AG04450 (cell line): ENCODE results near the gene CD99L2. TPM values are rescaled to one million over a fixed set of nuclear protein-coding genes. Genes with fewer than 3 reads are reported as not detected.

ENCODE experiments used
- CTCF ChIA-PET: fragments of 300-600, 350-600 bp; formaldehyde crosslinking; extraction: SDS; loops from one replicate; lab custom pipeline; 2022; ENCODE audit warnings: antibody characterized with exemption, inconsistent platforms; lab: Charles Lee
- POLR2A ChIA-PET: fragments of 350-600 bp; formaldehyde crosslinking; extraction: SDS; loops from one replicate; lab custom pipeline; 2021; ENCODE audit warnings: antibody characterized with exemption, inconsistent platforms; lab: Yijun Ruan, JAX
- DNase-seq: peaks from one replicate; pipeline ENCODE4 v3.0.0-alpha.2; 2011; ENCODE audit warnings: low read depth, low spot score
- H3K27ac ChIP-seq: one replicate; pipeline ENCODE4 v1.5.1; 2012; ENCODE audit warnings: low read depth, low read length, control low read depth
- H3K27me3 ChIP-seq: one replicate; pipeline ENCODE4 v1.6.0; 2012; ENCODE audit warnings: low read length; ENCODE audit not compliant: control insufficient read depth, insufficient read depth
- H3K4me3 ChIP-seq: 2 replicates; pipeline ENCODE4 v1.5.1; 2011; ENCODE audit warnings: mild to moderate bottlenecking, low read depth, low read length, control low read depth
- H3K9me3 ChIP-seq: 2 replicates; pipeline ENCODE4 v1.5.1; 2012; ENCODE audit warnings: low read length; ENCODE audit not compliant: control insufficient read depth, insufficient read depth
- CTCF ChIP-seq: IDR thresholded peaks from 2 replicates; pipeline ENCODE4 v1.5.1; 2011; ENCODE audit warnings: low read depth, low read length, control low read depth, inconsistent platforms
- polyA plus RNA-seq: library from polyadenylated mRNA; depleted of rRNA; stranded (reverse); fragments of >200 nt; gene quantifications from 2 replicates; pipeline ENCODE4 v1.2.3, GENCODE V29; 2011

The CD99L2 gene
- polyA plus RNA-seq, 1 experiment = 52.4 TPM

- Histone ChIP-seq H3K9me3 (no peaks in the 10 kb centered on the region), H3K27ac (no peak overlapping the region), H3K27me3 (no peaks in the 10 kb centered on the region), H3K4me3 (no peak overlapping the region)
- ChIA-PET CTCF (no interaction called here), POLR2A (no interaction called here)
- no peak for DNase-seq
- TF ChIP-seq CTCF = no peak
These were observed 24.0 kb downstream of the CD99L2 start for GRCh38 chrX:150874448-150874847.

- Histone ChIP-seq H3K27me3 (no peaks in the 10 kb centered on the region), H3K9me3 (no peaks in the 10 kb centered on the region), H3K4me3 (no peak overlapping the region), H3K27ac (no peak overlapping the region)
- no peak for TF ChIP-seq CTCF
- ChIA-PET CTCF (no interaction called here), POLR2A (no interaction called here)
- DNase-seq = no peak
These were observed 24.9 kb downstream of the CD99L2 start for GRCh38 chrX:150873616-150874015.

GRCh38 chrX:150872773-150873336 lies 25.6 kb downstream of the CD99L2 start:
- Histone ChIP-seq H3K4me3 (no peak overlapping the region), H3K9me3 (no peaks in the 10 kb centered on the region), H3K27me3 (no peaks in the 10 kb centered on the region), H3K27ac (no peak overlapping the region)
- no peak for TF ChIP-seq CTCF
- DNase-seq = no peak
- CTCF ChIA-PET = no interaction called here
- POLR2A ChIA-PET = no interaction called here

- ChIA-PET CTCF (no interaction called here), POLR2A (no interaction called here)
- no peak for DNase-seq
- Histone ChIP-seq H3K27ac (peak overlapping the region; percentile 39), H3K27me3 (no peaks in the 10 kb centered on the region), H3K9me3 (no peaks in the 10 kb centered on the region), H3K4me3 (no peak overlapping the region)
- no peak for TF ChIP-seq CTCF
These were observed 27.1 kb downstream of the CD99L2 start for GRCh38 chrX:150871341-150871811.

- peak overlapping the region; percentile 39 for H3K27ac ChIP-seq
- H3K4me3 ChIP-seq = no peak overlapping the region
- POLR2A ChIA-PET = no interaction called here
- H3K27me3 ChIP-seq = no peaks in the 10 kb centered on the region
- CTCF ChIA-PET = no interaction called here
- no peaks in the 10 kb centered on the region for H3K9me3 ChIP-seq
- no peak for DNase-seq
- TF ChIP-seq CTCF = no peak
These were observed 27.8 kb downstream of the CD99L2 start for GRCh38 chrX:150870487-150871340.
